GM12874 (cell line): Measurements from ENCODE around the gene THSD8.

Source experiments
- TF ChIP-seq, protein P1 (sequence below): IDR thresholded peaks from 2 replicates; pipeline ENCODE4 v1.5.1; 2011; ENCODE audit warnings: low read depth, mild to moderate bottlenecking, control low read depth, low read length, moderate library complexity; ENCODE audit not compliant: insufficient read depth

Gene THSD8

DNA sequence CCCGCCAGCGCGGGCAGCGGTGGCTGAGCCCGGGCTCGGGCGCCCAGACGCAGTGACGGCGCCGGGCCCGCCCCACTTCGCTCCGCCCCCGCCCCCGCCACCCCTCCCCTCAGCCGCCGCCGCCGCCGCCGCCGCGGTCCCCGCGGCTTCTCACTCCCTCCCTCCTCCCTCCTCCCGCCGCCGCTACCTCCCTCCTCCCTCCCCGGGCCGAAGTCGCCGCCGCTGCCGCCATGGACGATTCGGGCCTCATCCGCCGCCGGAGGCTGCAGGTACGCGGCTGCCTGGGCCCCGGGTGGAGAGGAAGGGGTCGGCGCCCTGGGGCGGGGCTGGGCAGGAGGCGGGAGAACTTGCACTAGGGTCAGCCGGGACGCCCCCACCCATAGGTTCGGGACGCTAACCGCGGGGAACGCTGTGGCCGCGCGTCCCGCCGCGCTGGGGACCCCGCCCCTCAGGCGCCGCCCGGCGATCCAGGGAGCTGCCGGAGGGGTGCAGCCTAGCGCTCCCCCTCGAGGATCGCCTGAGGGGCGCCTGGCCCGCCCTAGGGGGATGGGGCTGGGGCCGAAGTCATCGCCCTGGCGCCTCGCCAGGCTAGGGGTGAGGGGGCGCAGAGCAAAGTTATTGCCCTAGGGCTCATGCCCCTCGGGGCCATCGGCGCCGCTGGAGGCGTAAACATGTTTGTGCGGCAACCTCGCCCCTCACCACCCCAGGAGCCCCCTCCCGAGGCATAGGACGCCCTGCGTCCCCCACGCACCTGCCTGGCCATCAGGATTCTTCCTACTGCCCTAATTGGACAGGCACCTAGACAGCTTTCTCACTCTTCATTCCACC is 32.1 kb downstream of the THSD8 start:
- TF ChIP-seq, protein P1, sequence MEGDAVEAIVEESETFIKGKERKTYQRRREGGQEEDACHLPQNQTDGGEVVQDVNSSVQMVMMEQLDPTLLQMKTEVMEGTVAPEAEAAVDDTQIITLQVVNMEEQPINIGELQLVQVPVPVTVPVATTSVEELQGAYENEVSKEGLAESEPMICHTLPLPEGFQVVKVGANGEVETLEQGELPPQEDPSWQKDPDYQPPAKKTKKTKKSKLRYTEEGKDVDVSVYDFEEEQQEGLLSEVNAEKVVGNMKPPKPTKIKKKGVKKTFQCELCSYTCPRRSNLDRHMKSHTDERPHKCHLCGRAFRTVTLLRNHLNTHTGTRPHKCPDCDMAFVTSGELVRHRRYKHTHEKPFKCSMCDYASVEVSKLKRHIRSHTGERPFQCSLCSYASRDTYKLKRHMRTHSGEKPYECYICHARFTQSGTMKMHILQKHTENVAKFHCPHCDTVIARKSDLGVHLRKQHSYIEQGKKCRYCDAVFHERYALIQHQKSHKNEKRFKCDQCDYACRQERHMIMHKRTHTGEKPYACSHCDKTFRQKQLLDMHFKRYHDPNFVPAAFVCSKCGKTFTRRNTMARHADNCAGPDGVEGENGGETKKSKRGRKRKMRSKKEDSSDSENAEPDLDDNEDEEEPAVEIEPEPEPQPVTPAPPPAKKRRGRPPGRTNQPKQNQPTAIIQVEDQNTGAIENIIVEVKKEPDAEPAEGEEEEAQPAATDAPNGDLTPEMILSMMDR, result no peak

DNA sequence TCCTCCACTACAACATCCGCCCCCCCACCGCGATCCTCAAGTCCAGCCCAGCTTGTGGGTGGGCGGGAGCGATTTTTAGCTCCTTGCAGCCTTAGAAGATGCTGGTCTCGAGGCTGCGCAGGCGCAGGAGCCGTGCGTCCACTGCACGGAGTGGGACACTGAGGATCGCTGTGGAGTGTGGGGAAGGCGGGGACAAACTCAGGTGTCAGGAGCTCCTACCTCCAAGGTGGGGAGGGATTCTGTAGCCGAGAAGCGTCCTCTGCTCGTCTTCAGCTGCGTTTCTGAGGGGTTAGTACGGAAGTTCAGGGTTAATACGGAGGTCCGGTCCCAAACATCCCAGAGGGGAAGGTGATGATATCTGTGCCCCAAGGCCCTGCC is 32.7 kb downstream of the THSD8 start, which contains the start of gene RTBDN:
RTBDN (minus strand) TSS at position 14 of the 378 bp plus-strand sequence. CDS start 4,600 bp downstream, outside the sequence.
- TF ChIP-seq, protein P1, result no peak

DNA sequence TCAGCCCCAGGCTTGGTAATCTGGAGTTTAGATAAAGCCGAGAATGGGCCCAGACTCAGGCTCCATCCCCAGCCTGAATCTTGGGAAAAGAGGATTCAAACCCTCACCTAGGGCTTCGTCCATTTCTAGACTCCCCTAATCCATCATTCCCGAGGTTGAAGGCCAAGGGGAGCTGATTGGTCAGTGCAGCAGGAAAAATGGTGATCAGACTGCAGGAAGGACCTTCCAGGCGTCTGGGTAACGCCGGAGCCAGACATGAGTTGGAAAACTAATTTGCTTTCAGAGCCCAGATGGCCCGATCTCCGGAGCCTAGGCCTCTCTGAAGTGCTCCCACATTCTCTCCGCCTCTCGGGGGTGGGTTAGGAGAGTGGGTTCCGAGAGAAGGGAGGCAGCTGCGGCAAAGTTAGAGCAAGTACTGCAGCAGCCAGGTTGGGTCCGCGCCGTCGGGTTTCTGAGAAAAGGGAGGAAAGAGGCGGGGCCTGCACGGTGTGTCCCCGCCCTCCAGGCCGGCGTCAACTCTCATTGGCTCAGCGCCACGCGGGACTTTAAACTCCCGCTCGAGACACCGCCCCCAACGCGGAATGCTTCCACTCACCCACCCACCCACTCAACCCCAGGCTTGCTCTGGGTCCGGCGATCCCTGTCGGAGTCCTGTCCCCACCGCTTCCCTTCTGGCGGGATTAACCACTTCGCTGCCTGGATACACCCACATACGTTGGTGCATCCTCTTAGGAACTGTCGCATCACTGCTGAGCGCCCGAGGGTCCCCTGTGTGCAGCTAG is 33.3 kb downstream of the THSD8 start:
- TF ChIP-seq, protein P1, result no peak

GRCh38 chr19:12836529-12836863 is 34.6 kb downstream of the THSD8 start:
- TF ChIP-seq, protein P1, result no peak

DNA sequence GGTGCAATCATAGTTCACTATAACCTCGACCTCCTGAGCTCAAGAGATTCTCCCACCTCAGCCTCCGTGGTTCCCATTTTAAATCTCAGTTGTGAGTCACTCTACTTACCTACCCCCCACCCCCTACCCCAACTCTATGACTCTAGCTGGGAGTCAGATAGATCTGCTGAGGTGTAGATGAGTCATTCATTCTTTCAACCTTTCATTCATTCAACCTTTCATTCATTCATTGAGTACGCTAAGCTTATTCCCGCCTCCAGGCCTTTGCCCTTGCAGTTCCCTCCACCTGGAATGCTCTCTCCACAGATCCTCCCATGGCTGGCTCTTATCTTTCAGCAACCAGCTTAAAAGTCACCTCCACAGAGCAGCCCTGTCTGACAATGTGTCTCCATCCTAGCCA is 35.4 kb downstream of the THSD8 start:
- TF ChIP-seq, protein P1, result no peak

DNA sequence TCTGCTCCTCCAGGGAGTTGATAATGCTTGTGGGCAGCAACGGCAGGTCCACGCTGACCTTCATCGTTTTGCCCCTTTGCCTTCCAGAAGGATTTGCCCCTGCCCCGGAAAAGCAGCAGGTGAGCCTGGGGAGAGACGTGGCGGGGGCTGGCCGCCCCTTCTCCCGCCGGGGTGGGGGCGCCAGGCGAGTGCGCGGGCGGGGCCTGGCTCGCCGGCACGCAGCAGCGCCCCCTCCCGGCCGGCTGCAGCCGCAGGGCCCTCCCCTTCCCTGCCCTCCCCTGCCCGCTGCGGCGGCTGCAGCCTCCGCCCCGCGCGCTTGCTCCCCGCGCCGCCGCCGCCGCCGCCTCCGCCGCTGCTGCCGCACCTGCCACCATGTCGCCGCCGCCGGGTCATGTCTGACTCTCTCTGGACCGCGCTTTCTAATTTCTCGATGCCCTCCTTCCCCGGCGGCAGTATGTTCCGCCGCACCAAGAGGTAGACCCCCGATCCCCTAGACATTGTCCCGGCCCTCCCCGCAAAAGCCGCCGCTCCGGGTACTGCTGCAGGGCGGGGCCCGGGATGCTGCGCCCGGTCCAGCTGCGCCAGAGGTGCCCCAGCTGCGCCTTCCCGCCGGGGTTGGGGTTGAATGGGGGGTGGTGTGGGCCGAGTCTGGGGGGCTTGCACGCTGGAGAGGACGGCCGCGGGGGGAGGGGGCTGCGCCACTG is 36.5 kb downstream of the THSD8 start, which contains the start of gene MAST1:
MAST1 (plus strand) TSS at position 334 of the 704 bp plus-strand sequence; CDS start at position 392, 58 bp downstream.
- TF ChIP-seq, protein P1, result peak; percentile 72
